Panc1 (cell line): ENCODE results near the gene TMEM131.

Source experiments
- CTCF ChIP-seq: fragments of 450-650 bp; IDR thresholded peaks from 2 replicates; pipeline ENCODE4 v1.5.1; 2017; ENCODE audit warnings: mild to moderate bottlenecking
- POLR2AphosphoS5 ChIP-seq: IDR thresholded peaks from 2 replicates; pipeline ENCODE4 v1.6.1; 2012; ENCODE audit warnings: mild to moderate bottlenecking, low read depth, low read length, moderate library complexity
- REST ChIP-seq, 2 experiments: IDR thresholded peaks; 2 replicates each; pipeline ENCODE4 v1.6.1; 2011 to 2012; ENCODE audit warnings: low read depth in 2 of 2, control low read depth in 1 of 2, low read length in 1 of 2, mild to moderate bottlenecking in 1 of 2, moderate library complexity in 1 of 2; ENCODE audit not compliant: insufficient read depth in 1 of 2
- SIN3A ChIP-seq: IDR thresholded peaks from 2 replicates; pipeline ENCODE4 v1.6.1; 2012; ENCODE audit warnings: low read depth, mild to moderate bottlenecking, low read length, moderate library complexity, borderline replicate concordance; ENCODE audit not compliant: insufficient read depth
- TCF7L2 ChIP-seq: IDR thresholded peaks from 2 replicates; pipeline ENCODE4 v1.6.1; 2011; ENCODE audit warnings: mild to moderate bottlenecking, low read depth, low read length, inconsistent platforms

- TF ChIP-seq CTCF (no peak), REST (IDR thresholded peaks at IDR 0.05; ENCODE audit: insufficient read depth in 1 of 2, low read depth in 2 of 2, low read length in 1 of 2) (no peak), POLR2AphosphoS5 (no peak), SIN3A (no peak), TCF7L2 (no peak)
Measured at GRCh38 chr2:97948926-97949325, 46.8 kb downstream of the TMEM131 start.
